A549 (cell line): ENCODE results near the gene IGFBP4. TPM values are rescaled to one million over a fixed set of nuclear protein-coding genes. Genes with fewer than 3 reads are reported as not detected.

Source experiments
- ATAC-seq, 2 experiments: fragments of 200-7000 bp in 1 of 2; fragments of >200 bp in 1 of 2; cut with Nextera tagmentation in 1 of 2; cut with Tn5 transposase in 1 of 2; 3 replicates each; pipeline versions ENCODE4 v1.8.0 to v1.9.1; 2018 to 2020; ENCODE audit warnings: mild to moderate bottlenecking in 1 of 2, moderate library complexity in 1 of 2
- CTCF ChIA-PET: fragments of 300-600 bp; sonication (Branson Sonifier 250); formaldehyde crosslinking; extraction: SDS; loops from one replicate; lab custom pipeline; 2021; ENCODE audit warnings: antibody characterized with exemption, inconsistent platforms; lab: Yijun Ruan, JAX
- POLR2A ChIA-PET: fragments of 350-600 bp; formaldehyde crosslinking; extraction: SDS; loops from one replicate; lab custom pipeline; 2021; ENCODE audit warnings: antibody characterized with exemption, inconsistent platforms; lab: Yijun Ruan, JAX
- DNase-seq, 2 experiments: peaks; one replicate each; pipeline versions ENCODE4 v3.0.0 to v3.0.0-alpha.2; 2011 to 2016; ENCODE audit warnings: low read depth in 1 of 2, low spot score in 1 of 2
- FAIRE-seq: peaks from 2 replicates; lab custom pipeline; 2011; peaks lifted over from hg19 to GRCh38; lab: Jason Lieb, UNC
- H3K27ac ChIP-seq, 2 experiments: fragments of >200 bp; sonication (Bioruptor Twin); formaldehyde crosslinking; 3 replicates each; pipeline ENCODE4 v1.5.1; 2016 to 2017
- H3K4me1 ChIP-seq: fragments of >200 bp; sonication (Bioruptor Twin); formaldehyde crosslinking; 3 replicates; pipeline ENCODE4 v1.6.1; 2016
- H3K4me2 ChIP-seq: fragments of >200 bp; sonication (Bioruptor Twin); formaldehyde crosslinking; 3 replicates; pipeline ENCODE4 v1.6.1; 2016
- H3K4me3 ChIP-seq: fragments of >200 bp; sonication (Bioruptor Twin); formaldehyde crosslinking; 3 replicates; pipeline ENCODE4 v1.5.1; 2016
- H3K9me3 ChIP-seq: fragments of >200 bp; sonication (Bioruptor Twin); formaldehyde crosslinking; 3 replicates; pipeline ENCODE4 v1.6.1; 2016
- CBX8 ChIP-seq: fragments of 200-600 bp; sonication (generic); IDR thresholded peaks from 2 replicates; pipeline ENCODE4 v1.6.1; 2016
- CEBPB ChIP-seq, 2 experiments: fragments of >200 bp in 1 of 2; sonication (Bioruptor Twin) in 1 of 2; formaldehyde crosslinking in 1 of 2; IDR thresholded peaks; 2 replicates each; pipeline ENCODE4 v1.6.1; 2012 to 2016
- CHD2 ChIP-seq: fragments of 150-350 bp; IDR thresholded peaks from 2 replicates; pipeline ENCODE4 v1.6.1; 2014; ENCODE audit warnings: low read length; ENCODE audit not compliant: partially characterized antibody
- EHF ChIP-seq: fragments of 250-450 bp; sonication (Bioruptor Pico); IDR thresholded peaks from 2 replicates; pipeline ENCODE4 v1.5.0; 2020; ENCODE audit warnings: mild to moderate bottlenecking
- EP300 ChIP-seq, 2 experiments: fragments of >200 bp; sonication (Bioruptor Twin); formaldehyde crosslinking; IDR thresholded peaks; 2 replicates in 1 of 2; 3 replicates in 1 of 2; pipeline ENCODE4 v1.6.1; 2016 to 2017
- FOSL2 ChIP-seq, 2 experiments: fragments of 450-650 bp in 1 of 2; fragments of >200 bp in 1 of 2; sonication (Bioruptor Twin) in 1 of 2; formaldehyde crosslinking; IDR thresholded peaks; 2 replicates each; pipeline versions ENCODE4 v1.5.0 to v1.6.1; 2016 to 2020; ENCODE audit warnings: mild to moderate bottlenecking in 1 of 2, moderate library complexity in 1 of 2
- GATA3 ChIP-seq: IDR thresholded peaks from 2 replicates; pipeline ENCODE4 v1.6.1; 2012; ENCODE audit warnings: borderline replicate concordance
- HOXA7 ChIP-seq: fragments of 250-450 bp; sonication (Bioruptor Pico); IDR thresholded peaks from 2 replicates; pipeline ENCODE4 v1.5.0; 2020; ENCODE audit warnings: mild to moderate bottlenecking, moderate library complexity
- HOXB13 ChIP-seq: fragments of 250-450 bp; sonication (Bioruptor Pico); IDR thresholded peaks from 2 replicates; pipeline ENCODE4 v1.5.0; 2020; ENCODE audit warnings: low read depth, mild to moderate bottlenecking, moderate library complexity
- JUN ChIP-seq, 2 experiments: fragments of >200 bp; sonication (Bioruptor Twin); formaldehyde crosslinking; IDR thresholded peaks; 2 replicates in 1 of 2; 3 replicates in 1 of 2; pipeline ENCODE4 v1.6.1; 2016 to 2017
- MAZ ChIP-seq: fragments of 150-350 bp; IDR thresholded peaks from 2 replicates; pipeline ENCODE4 v1.6.1; 2014; ENCODE audit warnings: antibody characterized with exemption, low read depth, low read length, borderline replicate concordance
- MYC ChIP-seq: IDR thresholded peaks from 2 replicates; pipeline ENCODE4 v1.6.1; 2012; ENCODE audit warnings: mild to moderate bottlenecking, inconsistent platforms, low read length, improper control_type of control experiment, borderline replicate concordance
- NPAS2 ChIP-seq: fragments of 250-450 bp; sonication (Bioruptor Pico); IDR thresholded peaks from 2 replicates; pipeline ENCODE4 v1.8.0; 2022; ENCODE audit warnings: mild to moderate bottlenecking, moderate library complexity, borderline replicate concordance
- PHF8 ChIP-seq: fragments of 200-600 bp; sonication (generic); IDR thresholded peaks from 2 replicates; pipeline ENCODE4 v1.6.1; 2016; ENCODE audit warnings: low read depth, mild to moderate bottlenecking, antibody characterized with exemption, moderate library complexity, borderline replicate concordance
- RARB ChIP-seq: fragments of 250-450 bp; sonication (Bioruptor Pico); IDR thresholded peaks from 2 replicates; pipeline ENCODE4 v1.8.0; 2021; ENCODE audit warnings: mild to moderate bottlenecking, moderate library complexity
- TFCP2L1 ChIP-seq: fragments of 250-450 bp; sonication (Bioruptor Pico); IDR thresholded peaks from 2 replicates; pipeline ENCODE4 v1.5.0; 2021; ENCODE audit warnings: mild to moderate bottlenecking
- TP53 ChIP-seq: fragments of 250-450 bp; sonication (Bioruptor Pico); IDR thresholded peaks from 2 replicates; pipeline ENCODE4 v1.5.0; 2021; ENCODE audit warnings: mild to moderate bottlenecking, moderate library complexity
- ZC3H11A ChIP-seq: fragments of 450-650 bp; IDR thresholded peaks from 2 replicates; pipeline ENCODE4 v1.6.1; 2014; ENCODE audit warnings: antibody characterized with exemption, mild to moderate bottlenecking
- WGBS: methylation state at CpG from one replicate; pipeline ENCODE4 v1.1.6; 2017; ENCODE audit errors: missing lambda C conversion rate; 5-methylcytosine and 5-hydroxymethylcytosine counted together
- polyA plus RNA-seq, 4 experiments: library from polyadenylated mRNA; depleted of rRNA in 3 of 4; stranded (reverse); fragments of >200 nt; fragmentation: RNase III in 1 of 4; extraction: RNeasy Plus Mini Kit Qiagen cat#74134 plus additional on column Dnase treatment in 1 of 4; gene quantifications; 2 replicates in 3 of 4; 3 replicates in 1 of 4; pipeline ENCODE4 v1.2.3, GENCODE V29; 2011 to 2017
- TF ChIP-seq, protein P1 (sequence below): fragments of 450-650 bp; IDR thresholded peaks from 2 replicates; pipeline ENCODE4 v1.6.1; 2014; ENCODE audit warnings: antibody characterized with exemption
- TF ChIP-seq, protein P2 (sequence below): IDR thresholded peaks from 2 replicates; pipeline ENCODE4 v1.6.1; 2012
- TF ChIP-seq, protein P3 (sequence below): fragments of 200-600 bp; sonication (generic); IDR thresholded peaks from 2 replicates; pipeline ENCODE4 v1.6.1; 2016; ENCODE audit warnings: antibody characterized with exemption, mild to moderate bottlenecking, moderate library complexity
- TF ChIP-seq, protein P4 (sequence below): fragments of 150-350 bp; IDR thresholded peaks from 2 replicates; pipeline ENCODE4 v1.6.1; 2014; ENCODE audit warnings: low read depth, mild to moderate bottlenecking, low read length

IGFBP4 gene
- polyA plus RNA-seq, 2 of the 4 experiments (the other 2 are of a cell fraction), result 1,080 to 1,829 TPM

DNA sequence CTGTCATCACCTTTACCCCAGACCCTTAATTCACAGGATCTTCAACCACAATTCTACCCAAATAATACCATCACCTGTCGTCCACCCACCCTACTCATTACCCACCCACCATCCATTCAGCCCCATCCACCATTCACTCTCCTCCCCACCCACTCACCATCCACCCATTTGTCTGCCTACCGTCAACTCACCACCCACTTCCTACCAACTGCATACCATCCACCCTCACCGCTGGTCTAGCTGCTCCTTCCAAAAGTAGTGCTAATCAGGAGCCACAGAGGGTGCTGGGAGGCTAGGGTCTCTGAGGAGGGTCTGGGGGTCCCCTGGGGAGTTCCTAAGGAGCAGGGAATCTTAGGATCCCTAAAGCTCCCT lies 12.0 kb upstream of the IGFBP4 start:
- ChIA-PET POLR2A (no interaction called here), CTCF (interaction anchor here (0.5 to 7.5 kb wide), 10 partner anchors 11 to 141 kb away, joined by 3 to 99 read pairs (median 5); partner anchors contain the start of genes IGFBP4 and TOP2A)
- no peak for TF ChIP-seq MAZ
- no peak for TF ChIP-seq GATA3
- TF ChIP-seq, all 56 proteins: peak for 0
- ATAC-seq, result no peak
- Histone ChIP-seq H3K4me2 (no peak overlapping the region), H3K27ac (no peak overlapping the region), H3K4me3 (no peak overlapping the region), H3K9me3 (no peaks in the 10 kb centered on the region), H3K4me1 (0 out of 3 replicates have a peak, but pooled peaks cover 3% of the 10 kb centered on the region)
- no peak for DNase-seq
- FAIRE-seq, result no peak
- 69% methylated on average over 3 of the region's 3 CpGs for WGBS

DNA sequence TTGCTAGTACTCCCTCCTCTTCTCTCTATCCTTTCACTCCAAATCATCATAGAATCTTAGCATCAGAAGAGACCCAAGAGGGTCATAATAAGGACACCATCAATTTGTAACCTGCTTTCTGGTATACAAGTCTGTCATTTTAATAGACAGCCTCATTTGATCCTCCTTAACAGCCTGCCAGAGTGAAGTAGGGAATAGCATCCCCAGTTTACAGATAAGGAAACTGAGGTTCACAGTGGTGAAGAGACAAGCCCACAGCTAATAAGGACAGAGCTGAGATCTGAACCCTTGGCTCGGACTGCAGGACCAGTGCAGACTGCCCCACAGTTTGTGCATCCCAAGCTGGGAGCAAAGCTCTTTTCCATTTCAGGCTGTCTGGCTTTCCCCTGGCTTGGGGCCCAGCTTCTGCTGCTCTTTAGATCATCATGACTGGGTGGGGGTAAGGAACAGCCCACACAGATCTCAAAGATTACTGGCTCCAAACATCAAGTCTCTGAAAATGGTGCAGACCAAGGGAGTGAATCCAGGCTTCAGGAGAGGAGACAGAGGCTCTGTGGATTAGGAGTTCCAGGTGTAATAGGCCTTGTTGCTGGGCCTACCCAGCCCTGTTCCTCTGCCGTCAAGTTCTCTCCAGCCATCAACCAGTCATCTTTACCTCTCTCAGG lies 10.3 kb upstream of the IGFBP4 start:
- DNase-seq, result no peak
- peak overlapping the region in 1 of 2 experiments; percentile 25; a peak in 3 of 6 replicates for H3K27ac ChIP-seq
- ChIA-PET POLR2A (interaction anchor here (1.7 kb wide), 1 partner anchor 11 kb away, joined by 5 read pairs; no protein-coding TSS in a partner anchor), CTCF (interaction anchor here (0.6 to 7.5 kb wide), 19 partner anchors 9 to 130 kb away, joined by 3 to 99 read pairs (median 4); partner anchors contain the start of genes IGFBP4 and TOP2A)
- no peak for FAIRE-seq
- no peaks in the 10 kb centered on the region for H3K9me3 ChIP-seq
- H3K4me3 ChIP-seq, result no peak overlapping the region
- TF ChIP-seq CHD2 (no peak), TFCP2L1 (CRISPR knock-in tag) (no peak), NPAS2 (CRISPR knock-in tag) (no peak), CEBPB (IDR thresholded peaks at IDR 0.05) (no peak), FOSL2 (IDR thresholded peaks at IDR 0.05) (no peak), FOSL2 (CRISPR knock-in tag; IDR thresholded peaks at IDR 0.05) (no peak), MYC (no peak), PHF8 (no peak), HOXA7 (CRISPR knock-in tag) (no peak), TP53 (CRISPR knock-in tag) (no peak), CBX8 (no peak), EP300 (IDR thresholded peaks at IDR 0.05) (no peak), JUN (IDR thresholded peaks at IDR 0.05) (no peak), RARB (no peak), EHF (CRISPR knock-in tag) (no peak), HOXB13 (CRISPR knock-in tag) (no peak), ZC3H11A (no peak)
- TF ChIP-seq, protein P1, sequence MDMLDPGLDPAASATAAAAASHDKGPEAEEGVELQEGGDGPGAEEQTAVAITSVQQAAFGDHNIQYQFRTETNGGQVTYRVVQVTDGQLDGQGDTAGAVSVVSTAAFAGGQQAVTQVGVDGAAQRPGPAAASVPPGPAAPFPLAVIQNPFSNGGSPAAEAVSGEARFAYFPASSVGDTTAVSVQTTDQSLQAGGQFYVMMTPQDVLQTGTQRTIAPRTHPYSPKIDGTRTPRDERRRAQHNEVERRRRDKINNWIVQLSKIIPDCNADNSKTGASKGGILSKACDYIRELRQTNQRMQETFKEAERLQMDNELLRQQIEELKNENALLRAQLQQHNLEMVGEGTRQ, result no peak
- TF ChIP-seq, protein P2, sequence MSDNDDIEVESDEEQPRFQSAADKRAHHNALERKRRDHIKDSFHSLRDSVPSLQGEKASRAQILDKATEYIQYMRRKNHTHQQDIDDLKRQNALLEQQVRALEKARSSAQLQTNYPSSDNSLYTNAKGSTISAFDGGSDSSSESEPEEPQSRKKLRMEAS, result no peak
- TF ChIP-seq, protein P3, sequence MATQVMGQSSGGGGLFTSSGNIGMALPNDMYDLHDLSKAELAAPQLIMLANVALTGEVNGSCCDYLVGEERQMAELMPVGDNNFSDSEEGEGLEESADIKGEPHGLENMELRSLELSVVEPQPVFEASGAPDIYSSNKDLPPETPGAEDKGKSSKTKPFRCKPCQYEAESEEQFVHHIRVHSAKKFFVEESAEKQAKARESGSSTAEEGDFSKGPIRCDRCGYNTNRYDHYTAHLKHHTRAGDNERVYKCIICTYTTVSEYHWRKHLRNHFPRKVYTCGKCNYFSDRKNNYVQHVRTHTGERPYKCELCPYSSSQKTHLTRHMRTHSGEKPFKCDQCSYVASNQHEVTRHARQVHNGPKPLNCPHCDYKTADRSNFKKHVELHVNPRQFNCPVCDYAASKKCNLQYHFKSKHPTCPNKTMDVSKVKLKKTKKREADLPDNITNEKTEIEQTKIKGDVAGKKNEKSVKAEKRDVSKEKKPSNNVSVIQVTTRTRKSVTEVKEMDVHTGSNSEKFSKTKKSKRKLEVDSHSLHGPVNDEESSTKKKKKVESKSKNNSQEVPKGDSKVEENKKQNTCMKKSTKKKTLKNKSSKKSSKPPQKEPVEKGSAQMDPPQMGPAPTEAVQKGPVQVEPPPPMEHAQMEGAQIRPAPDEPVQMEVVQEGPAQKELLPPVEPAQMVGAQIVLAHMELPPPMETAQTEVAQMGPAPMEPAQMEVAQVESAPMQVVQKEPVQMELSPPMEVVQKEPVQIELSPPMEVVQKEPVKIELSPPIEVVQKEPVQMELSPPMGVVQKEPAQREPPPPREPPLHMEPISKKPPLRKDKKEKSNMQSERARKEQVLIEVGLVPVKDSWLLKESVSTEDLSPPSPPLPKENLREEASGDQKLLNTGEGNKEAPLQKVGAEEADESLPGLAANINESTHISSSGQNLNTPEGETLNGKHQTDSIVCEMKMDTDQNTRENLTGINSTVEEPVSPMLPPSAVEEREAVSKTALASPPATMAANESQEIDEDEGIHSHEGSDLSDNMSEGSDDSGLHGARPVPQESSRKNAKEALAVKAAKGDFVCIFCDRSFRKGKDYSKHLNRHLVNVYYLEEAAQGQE, result no peak
- TF ChIP-seq, protein P4, sequence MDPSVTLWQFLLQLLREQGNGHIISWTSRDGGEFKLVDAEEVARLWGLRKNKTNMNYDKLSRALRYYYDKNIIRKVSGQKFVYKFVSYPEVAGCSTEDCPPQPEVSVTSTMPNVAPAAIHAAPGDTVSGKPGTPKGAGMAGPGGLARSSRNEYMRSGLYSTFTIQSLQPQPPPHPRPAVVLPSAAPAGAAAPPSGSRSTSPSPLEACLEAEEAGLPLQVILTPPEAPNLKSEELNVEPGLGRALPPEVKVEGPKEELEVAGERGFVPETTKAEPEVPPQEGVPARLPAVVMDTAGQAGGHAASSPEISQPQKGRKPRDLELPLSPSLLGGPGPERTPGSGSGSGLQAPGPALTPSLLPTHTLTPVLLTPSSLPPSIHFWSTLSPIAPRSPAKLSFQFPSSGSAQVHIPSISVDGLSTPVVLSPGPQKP, result no peak
- no peak overlapping the region for H3K4me2 ChIP-seq
- ATAC-seq, result peak in 1 of 2 experiments; percentile 24; a peak in 3 of 6 replicates
- WGBS, result 73% methylated on average over 2 of the region's 2 CpGs
- H3K4me1 ChIP-seq, result 0 out of 3 replicates have a peak, but pooled peaks cover 3% of the 10 kb centered on the region
